Measurements from ENCODE around the gene TAS2R41.
"Not testable (repeated sequence)": the region's sequence is repeated elsewhere in the genome, so short reads cannot be mapped to it uniquely, and the experiment has no call there.

TAS2R41 gene

DNA sequence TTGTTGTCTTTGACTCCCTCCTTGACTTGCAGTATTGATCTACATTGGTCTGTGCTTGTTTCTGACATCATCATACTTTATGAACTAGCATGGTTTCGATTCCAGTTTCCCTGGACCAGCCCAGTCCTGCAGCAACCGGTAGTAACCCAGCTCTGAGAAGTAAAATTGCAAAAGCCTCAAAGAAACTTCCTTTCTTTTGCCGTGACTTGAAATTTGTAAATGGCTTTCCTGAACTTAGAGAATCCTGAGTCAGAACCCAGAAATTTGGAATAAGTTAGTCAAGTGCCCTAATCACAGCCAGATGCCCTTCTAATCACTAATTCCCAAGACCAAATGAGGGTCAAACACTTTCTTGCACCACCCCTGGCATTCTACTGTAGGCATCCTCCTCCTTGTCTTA lies 19.4 kb upstream of the TAS2R41 start:
- no peak for DNase-seq

DNA sequence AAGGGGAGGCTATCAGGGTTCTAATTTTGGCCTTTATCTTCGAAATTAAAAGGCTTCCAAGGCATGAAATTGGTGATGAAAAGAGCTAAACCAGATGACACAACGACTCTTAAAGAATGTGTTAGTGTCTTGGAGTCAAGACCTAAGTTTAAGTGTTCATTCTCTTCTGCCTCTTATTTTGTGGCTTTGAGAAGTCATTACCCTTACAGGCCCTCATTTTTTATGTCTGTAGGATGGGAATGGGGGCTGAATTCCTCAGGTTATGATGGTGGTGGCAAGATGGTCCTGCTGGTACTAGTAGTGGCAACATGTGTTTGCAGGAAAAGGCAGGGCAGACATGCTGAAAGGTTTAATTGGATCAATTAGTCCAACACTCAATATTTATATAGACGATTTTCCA lies 19.0 kb upstream of the TAS2R41 start:
- DNase-seq, result no peak

DNA sequence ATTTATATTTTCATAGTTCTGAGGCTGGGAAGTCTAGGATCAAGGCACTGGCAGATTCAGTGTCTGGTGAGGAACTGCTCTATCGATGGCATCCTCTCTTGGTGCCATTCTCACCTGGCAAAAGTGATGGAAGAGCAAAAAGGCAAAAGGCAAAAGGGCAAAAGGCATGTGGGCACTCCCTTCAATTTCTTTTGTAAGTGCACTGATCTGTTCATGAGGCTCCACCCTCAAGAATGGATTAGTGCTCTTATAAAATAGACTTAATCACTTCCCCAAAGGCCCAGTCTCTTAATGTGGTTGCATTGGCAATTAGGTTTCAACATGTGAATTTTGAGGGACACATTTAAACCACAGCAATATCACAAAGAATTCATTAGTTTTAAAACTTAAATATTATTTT lies 18.3 kb upstream of the TAS2R41 start:
- DNase-seq, result no peak

DNA sequence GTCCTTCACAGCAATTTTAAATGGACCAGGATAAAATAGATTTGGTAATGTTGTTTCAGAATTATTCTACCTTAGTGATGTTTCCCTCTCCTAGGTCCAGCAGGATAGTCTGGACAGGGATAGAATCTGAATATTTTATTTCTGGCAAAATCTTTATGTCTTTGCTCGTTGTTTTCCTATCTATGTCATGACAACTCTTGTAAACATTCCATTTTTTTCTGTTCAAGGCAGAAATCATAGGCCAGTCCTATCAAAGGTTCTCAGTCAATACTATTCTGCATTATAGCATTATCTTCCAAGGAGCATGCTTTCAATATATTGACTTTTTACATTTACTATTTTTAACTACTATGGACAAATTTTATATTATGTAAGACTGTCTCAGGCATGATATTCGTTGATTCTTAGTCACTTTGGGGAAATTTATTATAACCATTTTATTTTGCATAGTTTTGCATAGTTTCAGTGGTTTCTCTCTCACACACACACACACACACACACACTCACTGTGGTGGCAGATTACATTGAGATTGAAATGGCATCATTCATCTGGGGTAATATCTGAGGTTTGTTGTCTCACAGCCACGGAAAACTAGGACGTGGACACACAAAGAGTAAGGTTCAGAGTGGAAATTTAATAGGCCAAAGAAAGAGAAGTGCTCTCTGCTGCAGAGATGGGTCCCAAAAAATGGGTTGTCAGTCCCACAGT lies 17.2 kb upstream of the TAS2R41 start:
- no peak for DNase-seq

DNA sequence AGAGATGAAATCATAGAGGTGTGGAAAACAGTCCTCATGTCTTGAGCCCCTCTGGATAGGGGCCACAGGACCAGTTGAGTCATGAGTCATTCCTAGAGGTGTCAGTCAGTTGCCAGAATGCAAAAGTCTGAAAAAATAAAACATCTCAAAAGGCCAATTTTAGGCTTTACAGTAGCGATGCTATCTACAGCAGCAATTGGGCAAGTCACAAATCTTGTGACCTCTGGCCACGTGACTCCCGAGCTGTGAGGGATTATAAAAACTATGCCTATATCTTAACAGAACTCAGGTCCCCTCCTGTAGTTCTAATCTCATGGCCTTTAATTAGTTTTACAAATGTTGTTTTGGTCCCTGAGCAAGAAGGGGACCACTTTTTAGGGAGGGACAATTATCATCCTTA lies 15.6 kb upstream of the TAS2R41 start:
- DNase-seq, result no peak

DNA sequence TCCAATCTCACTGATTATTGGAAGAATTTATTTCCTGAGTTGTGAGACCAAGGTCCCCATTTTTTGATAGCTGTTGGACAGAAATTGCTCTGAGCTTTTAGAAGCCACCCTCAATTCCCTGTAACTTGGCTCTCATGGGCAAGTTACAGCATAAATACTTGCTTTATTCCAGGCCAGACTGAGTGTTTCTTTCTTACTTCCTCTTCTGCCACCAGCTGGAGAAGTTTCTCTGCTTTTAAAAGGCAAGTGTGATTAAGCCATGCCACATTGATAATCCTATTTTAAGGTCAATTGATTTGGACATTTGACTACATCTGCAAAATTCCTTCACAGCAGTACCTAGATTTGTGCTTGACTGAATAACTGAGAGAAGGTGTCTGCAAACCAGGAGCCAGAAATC lies 14.1 kb upstream of the TAS2R41 start:
- DNase-seq, result no peak

DNA sequence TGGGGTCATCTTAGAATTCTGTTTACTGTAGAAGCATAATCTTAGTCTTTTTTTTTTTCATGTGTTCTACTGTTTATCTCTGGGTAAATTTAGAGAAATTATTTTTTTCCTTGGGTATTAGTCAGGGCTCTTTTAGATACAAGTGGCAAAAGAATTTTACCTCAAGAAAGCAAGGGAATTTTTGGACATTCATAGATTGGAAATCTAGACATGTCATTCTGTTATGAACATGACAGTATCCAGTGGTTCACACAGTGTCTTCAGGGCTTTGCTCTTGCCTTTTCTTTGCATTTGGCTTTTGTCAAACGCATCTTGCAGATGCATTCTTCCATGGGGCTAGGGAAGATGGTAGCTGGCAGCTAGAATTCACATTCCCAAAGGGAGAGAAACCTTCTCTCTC lies 13.7 kb upstream of the TAS2R41 start:
- no peak for DNase-seq

DNA sequence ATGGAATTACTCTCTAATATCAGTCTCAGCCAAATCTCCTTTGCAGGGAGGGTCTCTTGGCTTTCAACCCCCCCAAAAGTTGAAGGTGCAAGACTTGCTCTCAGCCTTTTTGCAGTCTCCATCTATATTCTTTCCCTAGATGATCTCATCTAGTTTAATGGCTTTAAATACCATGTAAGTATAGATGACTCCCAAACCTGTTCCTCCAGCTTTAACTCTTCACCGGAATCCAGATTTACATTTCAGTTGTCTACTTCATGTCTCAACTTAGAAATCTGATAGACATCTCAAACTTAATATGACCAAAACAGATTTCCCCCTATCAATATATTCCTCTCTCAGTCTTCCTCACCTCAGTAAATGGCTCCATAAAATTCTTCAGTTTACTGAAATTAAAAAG lies 9.9 kb upstream of the TAS2R41 start:
- no peak for DNase-seq

DNA sequence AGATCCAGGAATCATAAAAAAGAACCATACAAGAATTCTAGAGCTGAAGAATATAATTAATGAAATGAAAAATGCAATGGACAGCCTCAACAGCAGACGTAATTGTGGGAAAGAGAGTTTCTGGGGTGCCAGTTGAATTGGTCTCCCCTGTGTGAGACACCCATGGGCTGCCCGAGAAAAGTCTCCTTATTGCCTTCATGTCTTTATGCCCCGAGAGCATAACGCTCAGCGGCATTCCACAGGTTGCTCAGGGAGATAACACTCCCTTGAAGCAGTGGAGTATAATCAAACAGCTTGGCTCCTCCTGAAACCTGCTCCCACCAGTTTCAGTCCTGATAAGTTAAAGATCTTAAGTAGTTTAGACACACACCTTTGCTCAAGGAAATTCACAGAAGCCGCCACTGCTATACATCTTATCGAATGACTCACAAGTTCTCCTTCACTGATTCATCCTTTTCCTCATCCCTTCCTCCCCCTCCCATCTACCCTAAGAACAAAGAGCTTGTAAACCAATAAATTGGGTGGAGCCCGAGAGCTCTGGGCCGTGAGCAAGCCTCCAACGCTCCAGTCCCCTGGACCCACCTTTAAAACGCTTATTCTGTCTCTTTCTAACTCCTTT lies 5.5 kb upstream of the TAS2R41 start:
- not testable (repeated sequence) for DNase-seq

DNA sequence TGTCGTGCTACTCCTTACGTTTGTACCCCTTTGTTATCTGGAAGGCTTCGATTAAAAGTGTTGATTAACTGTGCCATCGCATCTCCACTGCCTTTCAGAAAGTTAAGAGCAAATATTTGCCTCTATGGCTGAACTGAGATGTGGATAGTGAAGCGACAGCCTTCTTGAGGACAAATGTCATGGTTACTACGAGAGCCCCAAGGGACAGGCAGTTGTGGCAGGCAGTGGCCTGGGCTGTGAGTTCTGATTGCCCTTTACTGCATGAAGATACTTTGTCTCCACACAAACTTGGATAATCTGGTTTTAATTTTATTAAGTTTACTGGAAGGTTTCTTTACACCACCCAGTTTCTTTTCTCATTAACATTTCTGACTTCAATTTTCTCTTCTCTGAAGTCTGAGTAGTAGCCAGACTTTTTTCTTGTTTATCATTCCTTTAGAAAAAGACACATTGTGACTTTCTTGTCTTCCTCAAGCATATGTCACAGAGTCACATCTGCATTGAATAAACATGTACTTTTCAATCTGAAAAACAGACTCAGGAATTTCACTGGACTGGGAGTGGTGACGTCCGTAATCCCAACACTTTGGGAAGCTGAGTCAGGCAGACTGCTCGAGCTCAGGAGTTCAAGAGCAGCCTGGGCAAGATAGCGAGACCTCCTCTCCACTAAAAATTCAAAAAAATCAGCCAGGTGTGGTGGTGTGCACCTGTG lies 1.5 kb downstream of the TAS2R41 start:
- no peak for DNase-seq

DNA sequence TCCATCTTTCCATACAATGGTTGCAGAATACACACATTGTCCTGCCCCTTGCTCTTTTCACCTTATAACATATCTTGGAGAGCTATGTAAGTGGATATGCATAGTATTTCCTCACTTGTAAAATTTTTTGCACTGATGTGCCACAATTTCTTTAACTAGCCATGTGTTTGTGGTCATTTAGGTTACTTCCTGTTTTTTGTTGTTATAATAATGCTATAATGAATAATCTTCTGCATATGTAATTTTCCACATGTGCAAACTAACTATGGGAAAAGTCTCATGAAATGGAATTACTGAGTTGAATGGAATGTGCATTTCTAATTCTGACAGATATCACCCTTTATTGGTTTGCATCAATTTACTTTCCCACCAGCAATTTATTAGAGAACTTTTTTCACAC lies 2.8 kb downstream of the TAS2R41 start:
- DNase-seq, result no peak

DNA sequence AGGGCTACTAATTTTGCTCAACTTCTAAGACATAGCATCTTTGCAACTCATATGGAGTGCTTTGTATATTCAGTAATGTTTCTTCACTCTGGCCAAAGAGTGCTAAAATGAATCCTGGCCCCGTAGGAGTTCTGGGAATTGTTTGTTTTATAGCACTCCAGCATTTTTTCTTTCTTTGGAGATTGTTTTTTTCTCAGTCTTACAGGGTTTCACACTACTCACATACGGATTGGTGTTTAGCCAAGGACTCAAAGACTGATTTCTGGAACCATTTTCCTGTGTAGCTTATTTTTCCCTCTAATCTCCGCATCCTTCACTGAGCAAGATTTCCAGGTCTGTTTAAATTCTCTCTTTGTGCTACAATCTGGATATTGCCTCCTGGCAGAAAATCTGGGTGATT lies 6.4 kb downstream of the TAS2R41 start:
- no peak for DNase-seq

DNA sequence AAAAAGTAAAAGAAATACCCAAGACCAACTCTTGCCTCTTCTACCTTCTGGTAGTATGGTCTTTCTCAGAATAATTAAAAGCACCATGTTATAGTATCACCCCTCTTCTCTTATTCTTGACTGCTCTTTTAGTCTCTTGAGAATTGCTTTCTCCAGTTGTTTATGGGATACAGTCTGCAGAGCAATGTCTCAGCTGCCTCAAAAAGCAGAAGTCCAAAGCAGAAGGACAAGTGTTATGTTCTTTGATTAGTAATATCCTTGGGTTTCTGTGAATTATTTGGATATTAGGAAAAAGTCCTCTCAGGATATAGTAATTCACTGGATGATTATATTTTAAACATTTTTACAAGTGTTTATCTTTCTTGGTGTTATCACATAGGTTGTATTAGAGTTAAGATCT lies 7.4 kb downstream of the TAS2R41 start:
- DNase-seq, result no peak

DNA sequence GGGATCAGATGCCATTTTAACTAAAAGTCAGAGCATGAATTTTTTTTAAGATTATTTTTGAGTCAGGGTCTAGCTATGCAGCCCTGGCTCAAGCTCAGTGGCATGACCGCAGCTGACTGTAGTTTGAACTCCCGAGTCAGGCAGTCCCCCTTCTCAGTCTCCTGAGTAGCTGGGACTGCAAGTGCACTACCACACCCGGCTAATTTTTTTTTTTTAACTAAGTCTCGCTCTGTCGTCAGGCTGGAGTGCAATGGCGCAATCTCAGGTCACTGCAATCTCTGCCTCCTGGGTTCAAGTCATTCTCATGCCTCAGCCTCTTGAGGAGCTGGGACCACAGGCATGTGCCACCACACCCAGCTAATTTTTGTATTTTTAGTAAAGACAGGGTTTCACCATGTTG lies 7.8 kb downstream of the TAS2R41 start:
- DNase-seq, result no peak

DNA sequence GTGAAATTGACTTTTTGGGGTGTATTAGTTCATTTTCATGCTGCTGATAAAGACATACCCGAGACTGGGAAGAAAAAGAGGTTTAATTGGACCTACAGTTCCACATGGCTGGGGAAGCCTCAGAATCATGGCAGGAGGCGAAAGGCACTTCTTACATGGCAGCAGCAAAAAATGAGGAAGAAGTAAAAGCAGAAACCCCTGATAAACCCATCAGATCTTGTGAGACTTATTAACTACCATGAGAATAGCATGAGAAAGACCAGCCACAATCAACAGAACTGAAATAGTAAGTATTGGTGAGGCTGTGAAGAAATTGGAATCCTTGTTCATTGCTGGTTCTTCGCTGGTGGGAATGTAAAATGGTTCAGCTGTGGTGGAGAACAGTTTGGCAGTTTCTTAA lies 8.6 kb downstream of the TAS2R41 start:
- not testable (repeated sequence) for DNase-seq

DNA sequence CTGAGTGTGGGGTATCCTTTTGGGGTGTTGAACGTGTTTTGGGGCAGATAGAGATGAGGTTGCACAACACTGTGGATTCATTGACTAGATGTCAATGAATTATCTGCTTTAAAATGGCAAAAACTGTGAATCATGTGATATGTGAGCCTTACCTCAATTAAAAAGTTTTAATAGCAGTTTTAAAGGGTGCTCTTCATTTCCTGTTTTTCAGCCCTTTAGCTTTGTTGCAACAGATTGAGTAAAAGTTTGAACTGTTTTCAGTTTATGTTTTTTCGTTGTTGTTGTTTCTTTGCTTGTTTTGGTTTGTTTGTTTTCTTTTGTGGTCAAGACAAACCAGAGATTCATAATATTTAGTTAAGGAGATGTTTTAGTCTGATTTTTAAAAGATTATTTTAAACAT lies 9.4 kb downstream of the TAS2R41 start:
- no peak for DNase-seq

DNA sequence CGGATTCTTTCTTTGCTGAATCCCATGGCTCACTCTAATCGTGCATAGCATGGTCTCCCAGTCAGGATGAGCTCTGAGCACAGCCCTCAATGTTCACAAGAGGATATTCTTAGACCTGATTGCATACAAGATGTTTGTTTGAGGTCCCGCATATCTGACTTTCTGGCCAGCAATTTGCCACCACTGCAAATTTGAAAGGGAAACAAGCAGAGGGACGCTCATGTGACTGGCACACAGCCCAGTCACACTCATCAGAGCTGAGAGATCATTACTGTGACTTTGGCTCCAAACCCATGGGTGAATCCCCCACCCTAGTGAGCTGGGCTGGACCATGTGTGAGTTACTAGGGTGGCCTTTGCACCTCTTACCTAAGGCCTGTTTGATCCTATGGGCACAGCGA lies 9.9 kb downstream of the TAS2R41 start:
- no peak for DNase-seq

DNA sequence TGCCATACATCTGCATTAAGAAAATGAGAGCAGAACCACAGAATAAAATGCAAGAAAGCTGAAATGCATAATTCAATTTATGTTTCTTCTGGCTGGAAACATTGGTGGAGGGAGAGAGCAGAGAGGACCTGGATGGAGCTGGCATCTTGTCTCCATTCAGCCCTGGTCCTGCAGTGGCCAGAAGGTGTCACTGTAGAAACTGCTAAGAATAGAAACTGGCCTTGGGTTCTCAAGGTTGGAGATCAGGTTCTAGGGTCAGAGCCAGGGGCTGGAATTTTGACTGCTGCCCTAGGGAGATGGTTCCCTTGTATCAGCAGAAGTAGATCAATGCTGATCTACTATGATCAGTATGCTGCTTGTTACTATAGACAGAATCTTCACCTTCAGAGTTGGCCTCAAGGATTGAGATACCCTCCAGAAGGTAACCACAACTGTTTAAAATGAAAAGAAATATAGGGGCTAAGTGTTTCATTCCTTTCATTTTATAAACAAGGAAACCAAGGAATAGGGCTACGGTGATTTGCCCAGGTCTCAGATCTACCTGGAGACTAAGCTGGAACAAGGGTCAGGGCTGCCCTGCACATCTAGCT lies 13.1 kb downstream of the TAS2R41 start:
- peak in 1 of 2 donors; percentile 12 for DNase-seq

DNA sequence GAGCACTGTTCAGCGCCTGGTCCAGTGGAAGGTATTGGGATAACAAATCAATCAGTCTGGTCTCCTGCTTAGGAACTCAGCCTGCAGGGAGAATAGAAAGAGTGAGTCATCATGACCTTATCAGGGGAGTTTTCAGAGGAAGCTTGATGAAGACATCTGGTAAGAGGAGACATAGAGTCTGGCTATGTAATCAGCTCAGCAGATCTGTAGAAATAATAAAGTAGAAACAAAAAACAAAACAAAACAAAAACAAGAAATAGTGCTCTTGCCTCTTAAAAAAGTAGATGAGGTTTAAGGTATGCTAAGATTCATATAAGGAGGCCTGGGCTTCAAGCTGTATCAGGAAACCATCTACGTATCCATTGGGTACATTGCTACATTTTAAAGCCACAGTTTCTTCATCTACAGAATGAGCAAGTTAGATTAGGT lies 14.4 kb downstream of the TAS2R41 start:
- no peak for DNase-seq

DNA sequence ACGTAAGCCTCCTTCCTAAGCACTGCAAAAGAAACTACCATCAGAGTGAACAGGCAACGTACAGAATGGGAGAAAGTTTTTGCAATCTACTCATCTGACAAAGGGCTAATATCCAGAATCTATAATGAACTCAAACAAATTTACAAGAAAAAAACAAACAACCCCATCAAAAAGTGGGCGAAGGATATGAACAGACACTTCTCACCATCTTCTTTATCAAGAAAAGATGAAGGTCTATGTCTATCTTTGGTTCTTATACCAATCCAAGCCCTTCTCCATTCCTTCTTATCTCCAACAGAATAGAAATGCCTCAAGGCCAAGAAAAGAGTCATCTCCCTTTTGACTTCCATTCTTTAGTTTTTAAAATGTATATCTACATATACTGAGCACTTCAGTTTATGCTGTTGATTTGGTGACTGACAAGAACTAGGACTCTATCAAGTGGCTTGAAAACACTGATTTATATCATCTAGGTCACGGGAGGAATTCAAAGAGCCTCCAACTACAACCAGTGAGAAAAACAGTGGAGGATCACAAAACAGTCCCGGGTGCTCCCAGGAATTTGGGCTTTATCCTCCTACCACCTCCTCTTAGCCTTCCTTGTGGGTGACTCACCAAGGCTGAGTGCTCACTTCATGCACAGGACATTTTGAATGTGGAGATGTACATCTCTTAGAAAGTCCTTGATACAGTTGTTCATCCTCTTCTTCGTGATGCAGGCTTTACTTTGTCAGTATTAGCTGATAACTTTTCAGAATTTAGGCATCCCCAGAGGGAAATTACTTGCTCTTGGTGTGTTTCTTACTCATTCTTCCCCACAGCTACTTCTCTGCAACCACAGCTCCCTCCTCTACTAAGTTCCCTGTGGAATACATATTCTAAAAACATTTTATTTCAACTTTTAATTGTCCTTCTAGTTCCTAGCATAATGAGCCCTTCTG lies 15.4 kb downstream of the TAS2R41 start:
- no peak for DNase-seq

DNA sequence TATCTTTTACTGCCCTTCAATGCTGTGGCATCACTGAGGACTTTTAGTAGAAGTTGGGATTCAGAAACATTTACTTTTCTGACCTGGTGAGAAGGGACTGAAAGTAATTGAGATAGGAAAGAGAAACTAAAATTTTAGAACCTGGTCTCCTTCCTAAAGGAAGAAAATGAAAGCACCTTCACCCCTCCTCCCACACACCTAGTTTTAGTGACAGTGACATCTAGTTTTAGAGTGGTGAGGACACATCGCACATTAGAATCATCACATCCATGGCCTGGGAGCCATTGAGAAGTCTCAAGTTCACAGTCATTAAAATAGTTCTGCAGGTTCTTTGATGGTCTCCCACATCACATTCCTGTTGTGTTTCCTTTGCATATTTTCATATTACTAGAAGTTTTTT lies 16.1 kb downstream of the TAS2R41 start:
- DNase-seq, result no peak

DNA sequence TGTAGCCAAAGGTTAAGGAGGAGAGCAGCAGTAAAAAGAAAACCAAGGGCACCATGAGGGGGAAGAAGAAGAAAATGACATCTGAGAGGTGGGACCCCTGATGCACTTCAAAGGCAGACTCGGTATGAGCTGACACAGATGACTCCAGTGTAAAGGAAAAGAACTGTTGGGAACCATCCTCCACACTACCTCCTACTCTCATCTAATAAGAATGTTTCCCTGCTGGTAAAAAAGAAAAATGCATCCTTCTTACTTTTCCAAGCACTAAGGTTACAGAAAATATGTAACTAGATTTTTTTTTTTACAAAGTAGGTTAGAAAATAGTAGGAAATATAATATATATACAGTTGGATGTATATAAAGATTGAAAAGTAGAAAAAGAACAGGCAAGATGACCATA lies 16.9 kb downstream of the TAS2R41 start:
- DNase-seq, result no peak

DNA sequence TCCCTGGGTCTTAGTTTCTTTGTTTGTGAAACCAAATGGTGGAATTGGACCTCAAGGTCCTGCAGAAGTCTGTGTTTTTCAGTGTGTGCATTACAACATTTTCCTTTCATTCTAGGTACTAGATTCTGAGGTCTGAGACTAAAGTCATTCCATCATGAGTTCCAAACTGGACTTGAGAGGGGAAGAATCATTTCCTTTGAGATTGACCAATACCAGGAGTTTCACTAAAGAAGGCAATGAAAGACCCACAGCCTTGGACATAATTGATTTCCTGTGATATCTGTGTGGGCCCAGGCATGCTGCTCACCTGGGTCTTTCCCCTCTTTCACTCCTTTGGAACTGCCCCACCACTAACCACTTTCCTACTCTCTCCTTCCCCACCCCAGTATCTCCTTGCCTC lies 18.2 kb downstream of the TAS2R41 start:
- no peak for DNase-seq

Data from stimulated activated CD4-positive, alpha-beta T cell treated with anti-CD3 and anti-CD28 coated beads, Interleukin-2, amount 100 ng/mL, for 24 hours (primary cell).